Measurements from ENCODE around the gene CFAP74. TPM values are rescaled to one million over a fixed set of nuclear protein-coding genes. Genes with fewer than 3 reads are reported as not detected.

CFAP74 gene
- total RNA-seq, 1 donor from 2014 or later: not detected

GRCh38 chr1:1911350-1912041 lies 92.1 kb downstream of the CFAP74 start:
- Mint-ChIP-seq H3K36me3 (ENCODE audit: unreplicated experiment) (no peaks in the 10 kb centered on the region), H3K27ac (ENCODE audit: unreplicated experiment) (no peak overlapping the region)

GRCh38 chr1:1910651-1911331 lies 92.8 kb downstream of the CFAP74 start:
- DNase-seq (ENCODE audit: extremely low spot score, unreplicated experiment): no peak
- peaks cover 30% of the 10 kb centered on the region for H3K4me1 Mint-ChIP-seq (ENCODE audit: unreplicated experiment)
- H3K9me3 Mint-ChIP-seq (ENCODE audit: unreplicated experiment): no peaks in the 10 kb centered on the region
- H3K27me3 Mint-ChIP-seq (ENCODE audit: unreplicated experiment): no peaks in the 10 kb centered on the region
- TF ChIP-seq CTCF (IDR thresholded peaks at IDR 0.05): no peak
- H3K36me3 Mint-ChIP-seq (ENCODE audit: unreplicated experiment): no peaks in the 10 kb centered on the region
- H3K27ac Mint-ChIP-seq (ENCODE audit: unreplicated experiment): peak overlapping the region; percentile 90
- peak overlapping the region; percentile 81 for H3K4me3 Mint-ChIP-seq (ENCODE audit: unreplicated experiment)

More at GRCh38 chr1:1911350-1912041, 92.1 kb downstream of the CFAP74 start:
- Mint-ChIP-seq H3K9me3 (ENCODE audit: unreplicated experiment) (no peaks in the 10 kb centered on the region), H3K27me3 (ENCODE audit: unreplicated experiment) (no peaks in the 10 kb centered on the region), H3K4me1 (ENCODE audit: unreplicated experiment) (peaks cover 24% of the 10 kb centered on the region), H3K4me3 (ENCODE audit: unreplicated experiment) (no peak overlapping the region)
- DNase-seq (ENCODE audit: extremely low spot score, unreplicated experiment): no peak
- no peak for TF ChIP-seq CTCF (IDR thresholded peaks at IDR 0.05)

GRCh38 chr1:1910033-1910465 lies 93.5 kb downstream of the CFAP74 start:
- no peak for DNase-seq (ENCODE audit: extremely low spot score, unreplicated experiment)
- H3K4me1 Mint-ChIP-seq (ENCODE audit: unreplicated experiment): peaks cover 30% of the 10 kb centered on the region
- no peaks in the 10 kb centered on the region for H3K9me3 Mint-ChIP-seq (ENCODE audit: unreplicated experiment)
- H3K4me3 Mint-ChIP-seq (ENCODE audit: unreplicated experiment): peak overlapping the region; percentile 81
- no peaks in the 10 kb centered on the region for H3K36me3 Mint-ChIP-seq (ENCODE audit: unreplicated experiment)
- TF ChIP-seq CTCF (IDR thresholded peaks at IDR 0.05): no peak
- H3K27me3 Mint-ChIP-seq (ENCODE audit: unreplicated experiment): no peaks in the 10 kb centered on the region
- H3K27ac Mint-ChIP-seq (ENCODE audit: unreplicated experiment): peak overlapping the region; percentile 90

GRCh38 chr1:1908506-1908791 lies 95.1 kb downstream of the CFAP74 start:
- Mint-ChIP-seq H3K27ac (ENCODE audit: unreplicated experiment) (peak overlapping the region; percentile 73), H3K9me3 (ENCODE audit: unreplicated experiment) (no peaks in the 10 kb centered on the region), H3K27me3 (ENCODE audit: unreplicated experiment) (no peaks in the 10 kb centered on the region), H3K4me1 (ENCODE audit: unreplicated experiment) (peaks cover 30% of the 10 kb centered on the region), H3K4me3 (ENCODE audit: unreplicated experiment) (peak overlapping the region; percentile 69), H3K36me3 (ENCODE audit: unreplicated experiment) (no peaks in the 10 kb centered on the region)
- no peak for TF ChIP-seq CTCF (IDR thresholded peaks at IDR 0.05)
- DNase-seq (ENCODE audit: extremely low spot score, unreplicated experiment): no peak

- Mint-ChIP-seq H3K9me3 (ENCODE audit: unreplicated experiment) (no peaks in the 10 kb centered on the region), H3K27me3 (ENCODE audit: unreplicated experiment) (no peaks in the 10 kb centered on the region), H3K27ac (ENCODE audit: unreplicated experiment) (peak overlapping the region; percentile 73), H3K4me1 (ENCODE audit: unreplicated experiment) (peaks cover 30% of the 10 kb centered on the region), H3K36me3 (ENCODE audit: unreplicated experiment) (no peaks in the 10 kb centered on the region), H3K4me3 (ENCODE audit: unreplicated experiment) (peak overlapping the region; percentile 69)
- TF ChIP-seq CTCF (IDR thresholded peaks at IDR 0.05): no peak
- peak; percentile 85 for DNase-seq (ENCODE audit: extremely low spot score, unreplicated experiment)
These were observed 96.4 kb downstream of the CFAP74 start for GRCh38 chr1:1907098-1907736.
